ENCODE results near the gene RELT. TPM values are rescaled to one million over a fixed set of nuclear protein-coding genes. Genes with fewer than 3 reads are reported as not detected.
A peak's percentile ranks its signal among the peaks of the same experiment; 100 is the strongest.

RELT gene
- total RNA-seq, 4 donors from 2014 or later: 2.4 to 6.0 (median 2.5) TPM

- Histone ChIP-seq H3K4me3 (no peak overlapping the region), H3K27me3 (no peaks in the 10 kb centered on the region), H3K9me3 (no peaks in the 10 kb centered on the region), H3K27ac (peak overlapping the region in 2 of 4 donors; percentile 36 to 71), H3K36me3 (no peaks in the 10 kb centered on the region), H3K4me1 (peaks cover 0 to 68% (median 59%) of the 10 kb centered on the region in 4 donors)
- no peak for TF ChIP-seq EP300 (IDR thresholded peaks at IDR 0.05)
- no peak for TF ChIP-seq POLR2A (IDR thresholded peaks at IDR 0.05)
- no peak for TF ChIP-seq CTCF (IDR thresholded peaks at IDR 0.05)
- WGBS, 2 donors: 59 to 61% methylated on average over 4 to 6 of the region's 6 CpGs
- no peak for DNase-seq (ENCODE audit: low spot score in 2 of 2)
Measured at GRCh38 chr11:73381589-73381988, 5.4 kb downstream of the RELT start.

- no peak for TF ChIP-seq POLR2A (IDR thresholded peaks at IDR 0.05)
- no peak for TF ChIP-seq EP300 (IDR thresholded peaks at IDR 0.05)
- TF ChIP-seq CTCF (IDR thresholded peaks at IDR 0.05): no peak
- Histone ChIP-seq H3K36me3 (no peaks in the 10 kb centered on the region), H3K9me3 (no peaks in the 10 kb centered on the region), H3K27me3 (no peaks in the 10 kb centered on the region), H3K4me3 (no peak overlapping the region), H3K4me1 (peaks cover 0 to 66% (median 58%) of the 10 kb centered on the region in 4 donors), H3K27ac (peak overlapping the region in 2 of 4 donors; percentile 26 to 71)
- no peak for DNase-seq (ENCODE audit: low spot score in 2 of 2)
- 91 to 95% methylated on average over 3 to 7 of the region's 7 CpGs for WGBS, 2 donors
Measured at GRCh38 chr11:73382183-73382582, 6.0 kb downstream of the RELT start.

- Histone ChIP-seq H3K4me3 (no peak overlapping the region), H3K4me1 (peaks cover 0 to 66% (median 55%) of the 10 kb centered on the region in 4 donors), H3K27me3 (no peaks in the 10 kb centered on the region), H3K27ac (peak overlapping the region in 2 of 4 donors; percentile 26 to 71), H3K36me3 (no peaks in the 10 kb centered on the region), H3K9me3 (no peaks in the 10 kb centered on the region)
- TF ChIP-seq EP300 (IDR thresholded peaks at IDR 0.05) (no peak), POLR2A (IDR thresholded peaks at IDR 0.05) (no peak), CTCF (IDR thresholded peaks at IDR 0.05) (no peak)
- no peak for DNase-seq (ENCODE audit: low spot score in 2 of 2)
- 61 to 77% methylated on average over 3 of the region's 3 CpGs for WGBS, 2 donors
Measured at GRCh38 chr11:73382747-73383146, 6.5 kb downstream of the RELT start.

- Histone ChIP-seq H3K4me1 (peaks cover 0 to 69% (median 56%) of the 10 kb centered on the region in 4 donors), H3K27me3 (no peaks in the 10 kb centered on the region), H3K4me3 (no peak overlapping the region), H3K9me3 (no peaks in the 10 kb centered on the region), H3K36me3 (no peaks in the 10 kb centered on the region), H3K27ac (peak overlapping the region in 3 of 4 donors; percentile 33 to 71 (median 67))
- WGBS, 2 donors: 42 to 51% methylated on average over 9 of the region's 9 CpGs
- TF ChIP-seq POLR2A (IDR thresholded peaks at IDR 0.05): no peak
- TF ChIP-seq EP300 (IDR thresholded peaks at IDR 0.05): no peak
- no peak for DNase-seq (ENCODE audit: low spot score in 2 of 2)
Measured at GRCh38 chr11:73383249-73384124, 7.3 kb downstream of the RELT start.

GRCh38 chr11:73384125-73384441, 7.9 kb downstream of the RELT start:
- Histone ChIP-seq H3K36me3 (no peaks in the 10 kb centered on the region), H3K27ac (peak overlapping the region in 3 of 4 donors; percentile 67 to 76 (median 71)), H3K4me3 (no peak overlapping the region), H3K9me3 (no peaks in the 10 kb centered on the region), H3K4me1 (peaks cover 0 to 75% (median 56%) of the 10 kb centered on the region in 4 donors), H3K27me3 (no peaks in the 10 kb centered on the region)
- 86 to 89% methylated on average over 5 to 7 of the region's 7 CpGs for WGBS, 2 donors
- TF ChIP-seq CTCF (IDR thresholded peaks at IDR 0.05): no peak
- no peak for TF ChIP-seq POLR2A (IDR thresholded peaks at IDR 0.05)
- no peak for TF ChIP-seq EP300 (IDR thresholded peaks at IDR 0.05)
- DNase-seq (ENCODE audit: low spot score in 2 of 2): no peak

Measured in tibial nerve (tissue), 4 donors.